Natural killer cell (primary cell): ENCODE data around the gene KCTD20. TPM values are rescaled to one million over a fixed set of nuclear protein-coding genes. Genes with fewer than 3 reads are reported as not detected.
A peak's percentile ranks its signal among the peaks of the same experiment; 100 is the strongest.

ENCODE experiments used
- ATAC-seq, 3 donors: fragments of 150-1000 bp in 2 of 3; fragments of 200-7000 bp in 1 of 3; cut with Tn5 transposase; 1 replicate in 1 of 3; 2 replicates in 2 of 3; pipeline ENCODE4 v1.10.0; 2021; ENCODE audit warnings: mild to moderate bottlenecking in 2 of 3, moderate library complexity in 2 of 3
- DNase-seq, 2 donors: peaks; one replicate each; pipeline versions ENCODE4 v3.0.0 to v3.0.0-alpha.2; 2013 to 2021; ENCODE audit warnings: mixed read lengths in 1 of 2
- H3K27ac ChIP-seq: one replicate; pipeline ENCODE4 v1.5.1; 2013; ENCODE audit warnings: mild to moderate bottlenecking, low read length
- H3K27me3 ChIP-seq: one replicate; pipeline ENCODE4 v1.6.1; 2013; ENCODE audit warnings: low read length; ENCODE audit not compliant: control insufficient read depth, insufficient read depth
- H3K36me3 ChIP-seq: one replicate; pipeline ENCODE4 v1.6.1; 2013; ENCODE audit warnings: low read length; ENCODE audit not compliant: control insufficient read depth, insufficient read depth
- H3K4me1 ChIP-seq: one replicate; pipeline ENCODE4 v1.6.1; 2013; ENCODE audit warnings: low read length; ENCODE audit not compliant: control insufficient read depth, insufficient read depth
- H3K4me3 ChIP-seq: one replicate; pipeline ENCODE4 v1.5.1; 2013; ENCODE audit warnings: low read length
- H3K9me3 ChIP-seq: one replicate; pipeline ENCODE4 v1.6.1; 2013; ENCODE audit warnings: low read length; ENCODE audit not compliant: control insufficient read depth, insufficient read depth
- H3K27ac Mint-ChIP-seq, 2 donors: one replicate each; pipeline ENCODE4 v1.8.0; 2022; ENCODE audit warnings: mild to moderate bottlenecking in 2 of 2, mixed read lengths in 2 of 2, moderate library complexity in 1 of 2
- H3K27me3 Mint-ChIP-seq, 2 donors: one replicate each; pipeline ENCODE4 v1.8.0; 2022; ENCODE audit warnings: low read depth in 2 of 2, mixed read lengths in 2 of 2
- H3K36me3 Mint-ChIP-seq: one replicate; pipeline ENCODE4 v1.8.0; 2022; ENCODE audit warnings: mixed read lengths
- H3K4me1 Mint-ChIP-seq, 2 donors: one replicate each; pipeline ENCODE4 v1.8.0; 2022; ENCODE audit warnings: mixed read lengths in 2 of 2
- H3K4me3 Mint-ChIP-seq: one replicate; pipeline ENCODE4 v1.8.0; 2022; ENCODE audit warnings: mild to moderate bottlenecking, moderate library complexity, mixed read lengths
- H3K9me3 Mint-ChIP-seq, 2 donors: one replicate each; pipeline ENCODE4 v1.8.0; 2022; ENCODE audit warnings: mixed read lengths in 2 of 2
- CTCF ChIP-seq: fragments of 200-600 bp; IDR thresholded peaks from one replicate; pipeline ENCODE4 v1.8.0; 2022; ENCODE audit warnings: antibody characterized with exemption
- WGBS: methylation state at CpG from one replicate; pipeline ENCODE4 v1.1.7; 2013; ENCODE audit warnings: missing lambda C conversion rate; ENCODE audit not compliant: insufficient coverage; 5-methylcytosine and 5-hydroxymethylcytosine counted together
- intact Hi-C: fragments of 100-400 bp; cut with micrococcal nuclease; formaldehyde crosslinking; loops from one replicate; pipeline ENCODE4 v1.14.2; 2022
- total RNA-seq, 4 donors: library from RNA; stranded (reverse); fragments of 120-200 nt in 1 of 4; gene quantifications; one replicate each; pipeline versions ENCODE4 v1.2.3 to v1.2.4, GENCODE V29; 2013 to 2022

Gene KCTD20
- total RNA-seq, 3 donors from 2014 or later (not counting 1 experiment from before 2014, with no cell fraction given) = 37.7 to 43.5 (median 43.2) TPM

- no peaks in the 10 kb centered on the region for H3K36me3 Mint-ChIP-seq
- Histone ChIP-seq H3K27ac (no peak overlapping the region), H3K9me3 (no peaks in the 10 kb centered on the region), H3K4me3 (no peak overlapping the region), H3K4me1 (peaks cover 7% of the 10 kb centered on the region), H3K27me3 (no peaks in the 10 kb centered on the region), H3K36me3 (no peaks in the 10 kb centered on the region)
- no peak overlapping the region for H3K4me3 Mint-ChIP-seq
- 100% methylated on average over 3 of the region's 3 CpGs for WGBS
- H3K4me1 Mint-ChIP-seq = peaks cover 10 to 12% of the 10 kb centered on the region in 2 donors
- no peak overlapping the region for H3K27ac Mint-ChIP-seq
- no peak for TF ChIP-seq CTCF
- no peaks in the 10 kb centered on the region for H3K9me3 Mint-ChIP-seq
- no peak for DNase-seq
- intact Hi-C loops = no loop called here
- peaks cover 4 to 10% of the 10 kb centered on the region in 2 donors for H3K27me3 Mint-ChIP-seq
- ATAC-seq = no peak
Measured at GRCh38 chr6:36418558-36418957, 24.2 kb upstream of the KCTD20 start.

DNA sequence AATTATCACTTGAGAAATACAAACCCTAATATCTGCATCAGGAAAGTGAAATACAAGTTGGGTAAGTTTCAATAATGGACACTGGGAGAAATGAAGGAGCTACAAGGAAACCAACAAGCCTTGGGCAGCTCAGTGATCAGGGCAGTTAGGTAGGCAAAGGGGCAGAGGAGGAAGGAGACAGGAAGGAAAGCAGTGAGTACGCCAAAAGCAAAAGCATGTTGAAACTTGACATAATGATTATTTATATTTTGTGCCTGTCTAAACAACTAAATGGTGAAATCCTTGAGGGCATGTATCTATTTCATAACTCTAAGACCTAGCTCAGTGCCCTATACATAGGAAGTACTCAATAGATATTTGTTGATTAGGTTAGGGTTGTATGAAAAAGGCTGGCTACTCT is 23.5 kb upstream of the KCTD20 start:
- H3K27ac Mint-ChIP-seq = no peak overlapping the region
- DNase-seq (no peak), ATAC-seq (no peak)
- no peak overlapping the region for H3K4me3 Mint-ChIP-seq
- TF ChIP-seq CTCF = no peak
- peaks cover 15 to 17% of the 10 kb centered on the region in 2 donors for H3K4me1 Mint-ChIP-seq
- WGBS = 75% methylated on average over 1 of the region's 1 CpG
- H3K9me3 ChIP-seq = no peaks in the 10 kb centered on the region
- intact Hi-C loops = no loop called here
- no peaks in the 10 kb centered on the region for H3K36me3 Mint-ChIP-seq
- H3K4me1 ChIP-seq = peaks cover 11% of the 10 kb centered on the region
- no peaks in the 10 kb centered on the region for H3K27me3 ChIP-seq
- no peak overlapping the region for H3K27ac ChIP-seq
- H3K36me3 ChIP-seq = no peaks in the 10 kb centered on the region
- no peak overlapping the region for H3K4me3 ChIP-seq
- H3K9me3 Mint-ChIP-seq = no peaks in the 10 kb centered on the region
- peaks cover 4 to 6% of the 10 kb centered on the region in 2 donors for H3K27me3 Mint-ChIP-seq

- Histone ChIP-seq H3K4me1 (peaks cover 11% of the 10 kb centered on the region), H3K27ac (peak overlapping the region; percentile 80), H3K4me3 (peak overlapping the region; percentile 86), H3K27me3 (no peaks in the 10 kb centered on the region), H3K36me3 (no peaks in the 10 kb centered on the region), H3K9me3 (no peaks in the 10 kb centered on the region)
- intact Hi-C loops = loop anchor here (1.0 to 5.0 kb wide), 5 partner anchors 19 to 335 kb away; partner anchors contain the start of genes SRSF3 and STK38
- Mint-ChIP-seq H3K4me1 (peaks cover 15 to 17% of the 10 kb centered on the region in 2 donors), H3K9me3 (no peaks in the 10 kb centered on the region), H3K4me3 (peak overlapping the region; percentile 91), H3K27ac (peak overlapping the region; percentile 91 to 92), H3K27me3 (no peaks in the 10 kb centered on the region), H3K36me3 (no peaks in the 10 kb centered on the region)
- no peak for TF ChIP-seq CTCF
- DNase-seq = no peak
- no peak for ATAC-seq
- 40% methylated on average over 2 of the region's 4 CpGs for WGBS
Measured at GRCh38 chr6:36422714-36423100, 20.1 kb upstream of the KCTD20 start.
